K562 (cell line): ENCODE data around the gene RGL2. TPM values are rescaled to one million over a fixed set of nuclear protein-coding genes. Genes with fewer than 3 reads are reported as not detected.

ENCODE experiments used
- BCL6 ChIP-seq: fragments of 250-450 bp; sonication (Bioruptor Pico); IDR thresholded peaks from 2 replicates; pipeline ENCODE4 v1.4.0; 2020
- BCOR ChIP-seq: fragments of 450-650 bp; IDR thresholded peaks from 2 replicates; pipeline ENCODE4 v1.6.1; 2016
- ERF ChIP-seq: fragments of 450-650 bp; formaldehyde crosslinking; IDR thresholded peaks from 2 replicates; pipeline ENCODE4 v1.4.0; 2020; ENCODE audit warnings: mild to moderate bottlenecking, mixed read lengths
- ETS2 ChIP-seq: IDR thresholded peaks from 2 replicates; pipeline ENCODE4 v1.6.1; 2016; ENCODE audit warnings: borderline replicate concordance, missing genetic modification characterization, mild to moderate bottlenecking, moderate library complexity, missing compliant biosample characterization; ENCODE audit not compliant: poor library complexity, severe bottlenecking
- FOXK1 ChIP-seq: sonication (generic); formaldehyde crosslinking; IDR thresholded peaks from 2 replicates; pipeline ENCODE4 v1.8.0; 2022; ENCODE audit warnings: missing genetic modification reagents, mild to moderate bottlenecking, borderline replicate concordance
- GABPA ChIP-seq: fragments of 200-800 bp; sonication (Bioruptor generic); conservative IDR thresholded peaks from 2 replicates; pipeline ENCODE4 v1.6.1; 2016; ENCODE audit warnings: low read depth, missing genetic modification characterization, missing compliant biosample characterization
- KLF6 ChIP-seq: fragments of 250-450 bp; sonication (Bioruptor Pico); IDR thresholded peaks from 2 replicates; pipeline ENCODE4 v1.4.0; 2020; ENCODE audit warnings: mild to moderate bottlenecking, moderate library complexity, borderline replicate concordance
- MLX ChIP-seq, 2 experiments: fragments of 450-650 bp in 1 of 2; sonication (generic) in 1 of 2; formaldehyde crosslinking; conservative IDR thresholded peaks; 2 replicates each; pipeline versions ENCODE4 v1.4.0 to v1.8.1; 2020 to 2022; ENCODE audit warnings: mild to moderate bottlenecking in 1 of 2, missing genetic modification reagents in 1 of 2
- NFE2L1 ChIP-seq: fragments of 450-650 bp; IDR thresholded peaks from 2 replicates; pipeline ENCODE4 v1.6.1; 2016; ENCODE audit warnings: missing genetic modification characterization, low read depth, mild to moderate bottlenecking, missing compliant biosample characterization, moderate library complexity, borderline replicate concordance
- NR2C1 ChIP-seq, 2 experiments: fragments of 450-650 bp; IDR thresholded peaks; 2 replicates each; pipeline ENCODE4 v1.6.1; 2017; ENCODE audit warnings: mild to moderate bottlenecking in 2 of 2, antibody characterized with exemption in 1 of 2, inconsistent platforms in 1 of 2, missing compliant biosample characterization in 1 of 2, missing genetic modification characterization in 1 of 2
- NUFIP1 ChIP-seq: fragments of 450-650 bp; IDR thresholded peaks from 2 replicates; pipeline ENCODE4 v1.6.1; 2018; ENCODE audit not compliant: partially characterized antibody
- PRMT5 ChIP-seq: sonication (generic); formaldehyde crosslinking; IDR thresholded peaks from 2 replicates; pipeline ENCODE4 v1.5.0; 2020; ENCODE audit warnings: missing genetic modification reagents
- RBM14 ChIP-seq: fragments of 200-400 bp; formaldehyde crosslinking; IDR thresholded peaks from 2 replicates; pipeline ENCODE4 v1.6.1; 2018; ENCODE audit warnings: low read depth, mild to moderate bottlenecking, low read length, moderate library complexity, borderline replicate concordance; ENCODE audit not compliant: insufficient read depth
- SMARCC2 ChIP-seq: fragments of 450-650 bp; IDR thresholded peaks from 2 replicates; pipeline ENCODE4 v1.6.1; 2017; ENCODE audit warnings: antibody characterized with exemption, moderate library complexity, mild to moderate bottlenecking, low read depth
- TCF7L2 ChIP-seq: fragments of 150-350 bp; IDR thresholded peaks from 2 replicates; pipeline ENCODE4 v1.6.1; 2016; ENCODE audit warnings: low read depth, mild to moderate bottlenecking, low read length, moderate library complexity
- YBX1 ChIP-seq: fragments of 450-650 bp; IDR thresholded peaks from 2 replicates; pipeline ENCODE4 v1.7.1; 2016; ENCODE audit warnings: mild to moderate bottlenecking
- ZBTB2 ChIP-seq: fragments of 450-650 bp; IDR thresholded peaks from 2 replicates; pipeline ENCODE4 v1.6.1; 2016; ENCODE audit warnings: antibody characterized with exemption
- ZBTB33 ChIP-seq: sonication (generic); formaldehyde crosslinking; IDR thresholded peaks from 2 replicates; pipeline ENCODE4 v1.8.1; 2023; ENCODE audit warnings: mild to moderate bottlenecking, missing genetic modification reagents
- ZC3H4 ChIP-seq: sonication (generic); formaldehyde crosslinking; IDR thresholded peaks from 2 replicates; pipeline ENCODE4 v1.9.0; 2021; ENCODE audit warnings: missing genetic modification reagents, borderline replicate concordance
- ZFP1 ChIP-seq: fragments of 450-650 bp; formaldehyde crosslinking; IDR thresholded peaks from 2 replicates; pipeline ENCODE4 v1.4.0; 2020; ENCODE audit warnings: mild to moderate bottlenecking, mixed read lengths
- ZNF165 ChIP-seq: fragments of 250-450 bp; sonication (Bioruptor Pico); IDR thresholded peaks from 2 replicates; pipeline ENCODE4 v1.4.0; 2020; ENCODE audit warnings: borderline replicate concordance
- ZNF217 ChIP-seq: sonication (generic); formaldehyde crosslinking; IDR thresholded peaks from 2 replicates; pipeline ENCODE4 v1.8.0; 2022; ENCODE audit warnings: mild to moderate bottlenecking, missing genetic modification reagents
- ZNF444 ChIP-seq: fragments of 250-450 bp; sonication (Bioruptor Pico); IDR thresholded peaks from 2 replicates; pipeline ENCODE4 v1.4.0; 2020; ENCODE audit warnings: mild to moderate bottlenecking, moderate library complexity
- ZNF668 ChIP-seq: fragments of 250-450 bp; sonication (Bioruptor Pico); IDR thresholded peaks from 2 replicates; pipeline ENCODE4 v1.8.0; 2022; ENCODE audit warnings: mild to moderate bottlenecking, inconsistent platforms
- ZNF780A ChIP-seq: fragments of 250-450 bp; sonication (Bioruptor Pico); IDR thresholded peaks from 2 replicates; pipeline ENCODE4 v1.5.0; 2021; ENCODE audit warnings: mild to moderate bottlenecking
- polyA plus RNA-seq, 8 experiments: library from polyadenylated mRNA; depleted of rRNA in 4 of 8; stranded (reverse) in 5 of 8; unstranded in 3 of 8; fragments of >200 nt; fragmentation: Nextera tagmentation in 2 of 8; fragmentation: Illumina TruSeq in 1 of 8; extraction: Ambion mirVana in 2 of 8; extraction: Trizol in 1 of 8; gene quantifications; 2 replicates each; pipeline versions ENCODE4 v1.2.1 to v1.2.3, GENCODE V29; 2011 to 2014; ENCODE audit warnings: inconsistent platforms in 1 of 8, missing spikeins in 1 of 8
- total RNA-seq, 7 experiments: library from RNA; depleted of rRNA in 6 of 7; stranded (reverse); fragments of >200 nt in 6 of 7; fragmentation: Illumina TruSeq in 2 of 7; extraction: Trizol in 2 of 7; gene quantifications; 2 replicates each; pipeline versions ENCODE4 v1.2.1 to v1.2.3, GENCODE V29; 2011 to 2021; ENCODE audit warnings: low replicate concordance in 1 of 7

Gene RGL2
- total and polyA plus RNA-seq, 9 of the 15 experiments (the other 6 are each of a cell fraction or from before 2014, with no cell fraction given) = 1.8 to 57.1 (median 19.5) TPM

- TF ChIP-seq GABPA (tag) = peak; percentile 100
- no peak for TF ChIP-seq RBM14
- TF ChIP-seq ZNF668 (CRISPR knock-in tag) = peak; percentile 10; the same call in 1 of the 2 replicates
- no peak for TF ChIP-seq TCF7L2
- TF ChIP-seq SMARCC2 = peak; percentile 4; the same call in 1 of the 2 replicates
- TF ChIP-seq ZFP1 (CRISPR knock-in tag) = peak; percentile 54; the same call in 1 of the 2 replicates
- TF ChIP-seq FOXK1 (CRISPR knock-in tag) = peak; percentile 88
- 0 out of 2 replicates have a peak, but pooled peaks have one; percentile 70 for TF ChIP-seq ZNF165 (CRISPR knock-in tag)
- TF ChIP-seq NR2C1 (IDR thresholded peaks at IDR 0.05) = peak; percentile 97
- peak; percentile 98 for TF ChIP-seq NR2C1 (tag; IDR thresholded peaks at IDR 0.05)
- peak; percentile 59; the same call in 1 of the 2 replicates for TF ChIP-seq BCL6 (CRISPR knock-in tag)
- TF ChIP-seq NUFIP1 = no peak
- TF ChIP-seq ZC3H4 (CRISPR knock-in tag) = no peak
- TF ChIP-seq KLF6 (CRISPR knock-in tag) = peak; percentile 35
- TF ChIP-seq ZBTB33 (CRISPR knock-in tag) = peak; percentile 67
- TF ChIP-seq BCOR = no peak
- TF ChIP-seq ZNF780A = no peak
- no peak for TF ChIP-seq ZBTB2
- TF ChIP-seq YBX1 = no peak
- TF ChIP-seq ZNF217 = no peak
- peak; percentile 94 for TF ChIP-seq ERF
- no peak for TF ChIP-seq ETS2
- TF ChIP-seq NFE2L1 = no peak
- peak; percentile 60; the same call in 1 of the 2 replicates for TF ChIP-seq ZNF444
- no peak for TF ChIP-seq PRMT5 (CRISPR knock-in tag)
- peak; percentile 40 to 87; a peak in 2 of 4 replicates for TF ChIP-seq MLX (CRISPR knock-in tag; conservative IDR thresholded peaks at IDR 0.05)
Measured at GRCh38 chr6:33271468-33272274, 27.1 kb downstream of the RGL2 start, which contains the start of the genes RPS18 and VPS52 (continued).
